22Rv1 (cell line): ENCODE measurements around the gene HMGN1.

Experiments used
- H3K27ac ChIP-seq: fragments of 450-650 bp; 2 replicates; pipeline ENCODE4 v1.5.1; 2017
- CTCF ChIP-seq: fragments of 450-650 bp; IDR thresholded peaks from 2 replicates; pipeline ENCODE4 v1.5.1; 2017; ENCODE audit warnings: mild to moderate bottlenecking
- ZFX ChIP-seq: fragments of 450-650 bp; IDR thresholded peaks from 2 replicates; pipeline ENCODE4 v1.6.1; 2017; ENCODE audit warnings: antibody characterized with exemption, borderline replicate concordance

The HMGN1 gene

GRCh38 chr21:39327727-39328126 is 21.2 kb downstream of the HMGN1 start:
- TF ChIP-seq ZFX (no peak), CTCF (no peak)
- no peak overlapping the region for H3K27ac ChIP-seq

DNA sequence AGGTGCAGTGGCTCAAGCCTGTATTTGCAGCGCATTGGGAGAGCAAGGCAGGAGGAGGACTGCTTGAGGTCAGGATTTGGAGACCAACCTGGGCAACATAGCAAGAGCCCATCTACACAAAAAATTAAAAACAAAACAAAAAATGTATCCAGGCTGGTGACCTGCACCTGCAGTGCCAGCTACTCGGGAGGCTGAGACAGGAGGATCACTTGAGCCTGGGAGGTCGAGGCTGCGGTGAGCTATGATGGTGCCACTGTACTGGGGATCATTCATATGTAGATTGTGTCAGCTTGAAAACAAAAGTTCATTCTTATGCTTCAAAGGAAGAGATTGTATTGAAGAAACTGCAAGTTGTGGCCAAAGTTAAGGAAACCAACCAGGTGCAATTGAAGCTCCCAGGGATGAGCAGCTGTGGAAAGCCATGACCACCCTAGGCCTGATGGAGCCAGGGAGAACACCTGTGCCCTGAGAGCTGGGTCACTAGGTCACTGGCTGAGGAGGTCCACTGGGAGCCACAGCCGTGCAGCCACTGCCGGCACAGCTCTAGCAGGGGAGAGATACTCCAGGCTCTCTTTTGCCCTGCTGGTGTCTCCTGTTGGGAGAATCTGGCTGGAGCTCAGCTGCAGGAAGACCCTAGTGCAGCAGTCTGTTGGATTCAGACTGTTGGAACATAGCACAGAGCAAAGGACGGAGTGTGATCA is 22.1 kb downstream of the HMGN1 start:
- TF ChIP-seq ZFX (no peak), CTCF (no peak)
- H3K27ac ChIP-seq = no peak overlapping the region

- H3K27ac ChIP-seq = no peak overlapping the region
- TF ChIP-seq CTCF = no peak
- no peak for TF ChIP-seq ZFX
Measured at GRCh38 chr21:39325458-39325857, 23.4 kb downstream of the HMGN1 start.

DNA sequence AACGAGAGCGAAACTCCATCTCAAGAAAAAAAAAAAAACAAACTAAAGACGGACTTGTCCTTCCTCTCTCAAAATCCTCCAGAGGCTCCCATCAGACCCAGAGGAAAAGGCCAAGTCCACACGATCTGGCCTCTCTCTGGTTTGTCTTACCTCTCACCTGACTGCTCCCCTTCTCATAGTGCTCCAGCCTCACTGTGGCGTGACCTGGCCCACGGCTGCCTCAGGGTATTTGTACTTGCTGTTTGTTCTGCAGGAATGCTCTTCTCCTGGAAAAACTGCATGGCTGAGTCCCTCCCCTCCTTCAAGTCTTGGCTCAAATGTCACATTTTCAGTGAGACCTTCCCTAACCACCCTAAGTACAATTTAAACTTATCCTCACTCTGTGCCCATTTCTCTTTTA is 27.5 kb downstream of the HMGN1 start:
- peak overlapping the region; percentile 74 for H3K27ac ChIP-seq
- no peak for TF ChIP-seq CTCF
- no peak for TF ChIP-seq ZFX

- H3K27ac ChIP-seq = peak overlapping the region; percentile 74
- TF ChIP-seq ZFX (no peak), CTCF (no peak)
Measured at GRCh38 chr21:39319814-39320332, 29.0 kb downstream of the HMGN1 start.

DNA sequence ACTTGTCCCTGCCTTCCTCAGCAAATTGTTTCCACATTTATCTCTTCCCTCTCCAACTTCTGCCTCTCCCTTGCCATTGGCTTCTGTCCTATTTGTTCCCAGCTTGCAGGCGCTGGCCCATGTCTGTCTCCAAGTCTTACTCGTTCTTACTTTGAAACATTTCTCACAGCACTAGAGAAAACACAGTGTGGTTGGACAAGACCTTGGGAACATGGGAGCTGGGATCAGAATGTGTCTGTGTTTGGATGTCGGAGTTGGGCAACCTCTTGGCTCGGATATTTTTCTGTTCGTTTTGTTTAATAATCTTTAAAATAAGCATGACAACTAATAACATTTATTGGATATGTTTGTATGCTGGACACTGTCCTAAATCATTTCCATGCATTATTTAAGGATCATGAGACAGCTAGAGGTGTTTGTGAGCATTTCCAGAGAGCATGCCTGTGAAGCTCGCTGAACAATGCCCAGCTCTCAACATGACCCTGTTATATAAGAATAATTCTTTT is 29.6 kb downstream of the HMGN1 start:
- no peak for TF ChIP-seq ZFX
- TF ChIP-seq CTCF = no peak

DNA sequence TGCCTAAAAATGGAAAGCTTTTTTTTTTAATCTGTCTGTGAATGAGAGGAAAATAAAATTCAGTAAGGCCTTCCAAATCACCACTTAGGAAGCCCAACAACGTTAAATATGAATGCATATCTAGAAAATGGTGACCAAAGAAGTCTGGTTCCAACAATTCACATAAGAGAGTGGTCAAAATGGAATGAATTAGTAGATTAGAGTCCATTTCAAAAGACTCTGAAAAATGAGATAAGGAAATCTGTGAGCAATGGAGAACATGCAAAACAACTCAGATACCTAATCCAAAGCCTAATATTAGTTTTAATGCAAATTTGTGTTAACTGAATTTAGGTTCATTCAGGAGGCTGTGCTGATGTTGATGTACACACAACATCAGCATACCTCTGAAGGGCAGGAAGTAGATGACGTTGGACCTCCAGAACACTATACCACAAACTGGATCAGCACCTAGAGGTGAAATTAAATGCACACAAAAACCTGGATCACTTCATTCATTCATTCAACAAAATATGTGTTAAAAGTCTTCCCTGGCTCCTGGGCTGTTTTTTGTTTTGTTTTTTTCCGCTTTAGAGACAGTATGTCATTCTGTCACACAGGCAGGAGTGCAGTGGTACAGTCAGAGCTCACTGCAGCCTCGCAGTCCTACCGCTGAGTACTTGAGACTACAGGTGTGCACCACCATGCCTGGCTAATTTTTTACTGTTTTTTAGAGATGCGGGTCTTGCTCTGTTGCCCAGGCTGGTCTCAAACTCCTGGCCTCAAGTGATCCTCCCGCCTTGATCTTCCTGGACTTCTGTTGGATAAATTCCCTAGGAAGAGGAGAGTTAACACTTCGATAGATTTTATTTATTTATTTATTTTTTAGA is 30.6 kb downstream of the HMGN1 start:
- H3K27ac ChIP-seq = peak overlapping the region; percentile 74
- TF ChIP-seq ZFX = no peak
- no peak for TF ChIP-seq CTCF

More for the DNA sequence above, 29.6 kb downstream of the HMGN1 start:
- H3K27ac ChIP-seq = peak overlapping the region; percentile 74
